Measurements from ENCODE around the gene NUP205.

DNA sequence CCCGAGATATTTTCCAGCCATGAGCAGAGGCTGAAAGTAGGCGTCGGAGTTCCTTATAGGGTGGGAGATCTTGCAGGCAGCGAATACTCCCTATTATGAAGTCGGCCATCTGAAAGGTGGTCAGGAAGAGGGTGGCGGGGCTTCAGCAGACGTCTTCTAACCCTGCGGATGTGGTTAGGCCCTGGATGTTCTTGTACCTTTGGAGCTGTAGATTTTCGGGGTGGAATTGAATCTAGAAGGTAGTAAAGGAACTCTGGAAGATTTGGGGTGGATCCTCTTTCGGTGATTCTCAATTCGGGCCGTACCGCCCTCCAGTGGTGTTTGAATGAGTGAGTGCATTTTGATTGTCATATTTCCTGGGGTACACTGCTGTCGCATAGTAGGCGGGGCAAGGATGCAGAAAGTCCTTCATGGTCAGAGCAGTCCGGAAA is 635 bp downstream of the NUP205 start:
- TF ChIP-seq, protein P1, sequence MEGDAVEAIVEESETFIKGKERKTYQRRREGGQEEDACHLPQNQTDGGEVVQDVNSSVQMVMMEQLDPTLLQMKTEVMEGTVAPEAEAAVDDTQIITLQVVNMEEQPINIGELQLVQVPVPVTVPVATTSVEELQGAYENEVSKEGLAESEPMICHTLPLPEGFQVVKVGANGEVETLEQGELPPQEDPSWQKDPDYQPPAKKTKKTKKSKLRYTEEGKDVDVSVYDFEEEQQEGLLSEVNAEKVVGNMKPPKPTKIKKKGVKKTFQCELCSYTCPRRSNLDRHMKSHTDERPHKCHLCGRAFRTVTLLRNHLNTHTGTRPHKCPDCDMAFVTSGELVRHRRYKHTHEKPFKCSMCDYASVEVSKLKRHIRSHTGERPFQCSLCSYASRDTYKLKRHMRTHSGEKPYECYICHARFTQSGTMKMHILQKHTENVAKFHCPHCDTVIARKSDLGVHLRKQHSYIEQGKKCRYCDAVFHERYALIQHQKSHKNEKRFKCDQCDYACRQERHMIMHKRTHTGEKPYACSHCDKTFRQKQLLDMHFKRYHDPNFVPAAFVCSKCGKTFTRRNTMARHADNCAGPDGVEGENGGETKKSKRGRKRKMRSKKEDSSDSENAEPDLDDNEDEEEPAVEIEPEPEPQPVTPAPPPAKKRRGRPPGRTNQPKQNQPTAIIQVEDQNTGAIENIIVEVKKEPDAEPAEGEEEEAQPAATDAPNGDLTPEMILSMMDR (IDR thresholded peaks at IDR 0.05): peak; percentile 80
- TF ChIP-seq SIN3A (IDR thresholded peaks at IDR 0.05; ENCODE audit: borderline replicate concordance, insufficient read depth, low read depth, low read length): no peak
- TF ChIP-seq, protein P2, sequence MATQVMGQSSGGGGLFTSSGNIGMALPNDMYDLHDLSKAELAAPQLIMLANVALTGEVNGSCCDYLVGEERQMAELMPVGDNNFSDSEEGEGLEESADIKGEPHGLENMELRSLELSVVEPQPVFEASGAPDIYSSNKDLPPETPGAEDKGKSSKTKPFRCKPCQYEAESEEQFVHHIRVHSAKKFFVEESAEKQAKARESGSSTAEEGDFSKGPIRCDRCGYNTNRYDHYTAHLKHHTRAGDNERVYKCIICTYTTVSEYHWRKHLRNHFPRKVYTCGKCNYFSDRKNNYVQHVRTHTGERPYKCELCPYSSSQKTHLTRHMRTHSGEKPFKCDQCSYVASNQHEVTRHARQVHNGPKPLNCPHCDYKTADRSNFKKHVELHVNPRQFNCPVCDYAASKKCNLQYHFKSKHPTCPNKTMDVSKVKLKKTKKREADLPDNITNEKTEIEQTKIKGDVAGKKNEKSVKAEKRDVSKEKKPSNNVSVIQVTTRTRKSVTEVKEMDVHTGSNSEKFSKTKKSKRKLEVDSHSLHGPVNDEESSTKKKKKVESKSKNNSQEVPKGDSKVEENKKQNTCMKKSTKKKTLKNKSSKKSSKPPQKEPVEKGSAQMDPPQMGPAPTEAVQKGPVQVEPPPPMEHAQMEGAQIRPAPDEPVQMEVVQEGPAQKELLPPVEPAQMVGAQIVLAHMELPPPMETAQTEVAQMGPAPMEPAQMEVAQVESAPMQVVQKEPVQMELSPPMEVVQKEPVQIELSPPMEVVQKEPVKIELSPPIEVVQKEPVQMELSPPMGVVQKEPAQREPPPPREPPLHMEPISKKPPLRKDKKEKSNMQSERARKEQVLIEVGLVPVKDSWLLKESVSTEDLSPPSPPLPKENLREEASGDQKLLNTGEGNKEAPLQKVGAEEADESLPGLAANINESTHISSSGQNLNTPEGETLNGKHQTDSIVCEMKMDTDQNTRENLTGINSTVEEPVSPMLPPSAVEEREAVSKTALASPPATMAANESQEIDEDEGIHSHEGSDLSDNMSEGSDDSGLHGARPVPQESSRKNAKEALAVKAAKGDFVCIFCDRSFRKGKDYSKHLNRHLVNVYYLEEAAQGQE (IDR thresholded peaks at IDR 0.05; ENCODE audit: insufficient read depth in 1 of 2, low read depth in 2 of 2, low read length in 1 of 2): no peak
- TF ChIP-seq POLR2AphosphoS5 (IDR thresholded peaks at IDR 0.05; ENCODE audit: low read depth, low read length): no peak

All from Panc1 (cell line).